ENCODE results near the gene AKR1B1. TPM values are rescaled to one million over a fixed set of nuclear protein-coding genes. Genes with fewer than 3 reads are reported as not detected.

Gene AKR1B1
- total and polyA plus RNA-seq, 2 experiments from 2014 or later: 48.9 to 158 TPM

DNA sequence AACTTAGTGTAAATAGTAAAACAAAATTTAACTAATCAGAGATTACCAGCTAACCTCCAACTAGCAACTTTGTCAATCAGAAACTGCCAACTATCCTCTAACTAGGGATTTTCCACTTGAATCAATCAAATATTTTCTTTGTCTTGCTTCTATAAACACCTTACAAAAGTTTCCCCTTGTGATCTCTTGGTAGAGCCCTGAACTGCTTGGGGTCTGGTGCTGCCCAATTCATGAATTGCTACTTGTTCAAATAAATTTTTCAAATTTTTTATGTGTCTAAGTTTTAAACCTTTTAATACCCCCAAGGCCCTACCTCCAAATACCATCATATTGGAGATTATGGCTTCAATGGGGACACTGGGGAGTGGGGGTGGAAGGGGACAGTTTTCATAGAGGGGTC, 24.0 kb upstream of the AKR1B1 start:
- Histone ChIP-seq H3K4me3 (no peak overlapping the region), H3K27me3 (no peaks in the 10 kb centered on the region), H3K36me3 (no peaks in the 10 kb centered on the region), H3K9me3 (ENCODE audit: low read depth) (no peaks in the 10 kb centered on the region), H3K4me1 (ENCODE audit: low read depth) (no peaks in the 10 kb centered on the region), H3K27ac (no peak overlapping the region)
- DNase-seq (ENCODE audit: low read depth in 1 of 2, low spot score in 1 of 2): no peak
- TF ChIP-seq, protein P1, sequence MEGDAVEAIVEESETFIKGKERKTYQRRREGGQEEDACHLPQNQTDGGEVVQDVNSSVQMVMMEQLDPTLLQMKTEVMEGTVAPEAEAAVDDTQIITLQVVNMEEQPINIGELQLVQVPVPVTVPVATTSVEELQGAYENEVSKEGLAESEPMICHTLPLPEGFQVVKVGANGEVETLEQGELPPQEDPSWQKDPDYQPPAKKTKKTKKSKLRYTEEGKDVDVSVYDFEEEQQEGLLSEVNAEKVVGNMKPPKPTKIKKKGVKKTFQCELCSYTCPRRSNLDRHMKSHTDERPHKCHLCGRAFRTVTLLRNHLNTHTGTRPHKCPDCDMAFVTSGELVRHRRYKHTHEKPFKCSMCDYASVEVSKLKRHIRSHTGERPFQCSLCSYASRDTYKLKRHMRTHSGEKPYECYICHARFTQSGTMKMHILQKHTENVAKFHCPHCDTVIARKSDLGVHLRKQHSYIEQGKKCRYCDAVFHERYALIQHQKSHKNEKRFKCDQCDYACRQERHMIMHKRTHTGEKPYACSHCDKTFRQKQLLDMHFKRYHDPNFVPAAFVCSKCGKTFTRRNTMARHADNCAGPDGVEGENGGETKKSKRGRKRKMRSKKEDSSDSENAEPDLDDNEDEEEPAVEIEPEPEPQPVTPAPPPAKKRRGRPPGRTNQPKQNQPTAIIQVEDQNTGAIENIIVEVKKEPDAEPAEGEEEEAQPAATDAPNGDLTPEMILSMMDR (IDR thresholded peaks at IDR 0.05; ENCODE audit: low read depth, low read length): no peak

DNA sequence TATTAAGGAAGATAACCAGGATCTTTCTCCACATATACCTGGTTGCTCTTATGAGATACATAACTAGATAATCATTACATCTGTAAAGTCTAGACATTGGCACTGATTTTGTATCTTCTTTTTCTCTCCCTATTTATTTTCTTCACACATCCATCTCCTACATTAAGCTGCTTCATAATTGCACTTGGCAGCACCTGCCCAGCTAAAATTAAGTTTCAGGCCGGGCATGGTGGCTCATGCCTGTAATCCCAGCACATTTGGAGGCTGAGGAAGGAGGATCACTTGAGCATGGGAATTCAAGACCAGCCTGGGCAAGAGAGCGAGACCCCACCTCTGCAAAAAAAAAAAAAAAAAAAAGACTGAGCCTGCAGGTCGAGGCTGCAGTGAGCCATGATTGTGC, 22.3 kb upstream of the AKR1B1 start:
- no peak overlapping the region for H3K4me3 ChIP-seq
- no peaks in the 10 kb centered on the region for H3K9me3 ChIP-seq (ENCODE audit: low read depth)
- DNase-seq (ENCODE audit: low read depth in 1 of 2, low spot score in 1 of 2): no peak
- no peak overlapping the region for H3K27ac ChIP-seq
- H3K4me1 ChIP-seq (ENCODE audit: low read depth): no peaks in the 10 kb centered on the region
- TF ChIP-seq, protein P1 (IDR thresholded peaks at IDR 0.05; ENCODE audit: low read depth, low read length): no peak
- H3K36me3 ChIP-seq: no peaks in the 10 kb centered on the region
- H3K27me3 ChIP-seq: no peaks in the 10 kb centered on the region

DNA sequence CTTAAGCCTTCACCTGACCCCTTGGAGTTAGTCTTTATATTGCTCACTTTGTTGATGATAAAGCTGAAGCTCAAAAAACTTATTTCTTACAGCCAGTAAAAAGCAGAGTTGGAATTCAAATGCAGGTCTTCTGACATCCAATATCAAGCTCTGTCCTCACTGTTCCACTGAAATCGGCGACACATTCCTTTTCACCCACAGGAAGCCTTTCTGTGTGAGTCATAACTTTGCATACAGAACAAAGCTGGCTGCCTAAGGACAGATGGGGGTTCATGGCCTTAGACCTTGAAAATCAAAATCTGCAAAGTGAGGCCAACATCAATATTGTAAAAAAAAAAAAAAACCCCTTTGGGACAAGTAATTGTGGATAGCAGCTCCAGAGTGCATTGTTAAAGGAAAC, 21.8 kb upstream of the AKR1B1 start:
- TF ChIP-seq, protein P1 (IDR thresholded peaks at IDR 0.05; ENCODE audit: low read depth, low read length): no peak
- Histone ChIP-seq H3K4me1 (ENCODE audit: low read depth) (no peaks in the 10 kb centered on the region), H3K9me3 (ENCODE audit: low read depth) (no peaks in the 10 kb centered on the region), H3K4me3 (no peak overlapping the region), H3K36me3 (no peaks in the 10 kb centered on the region), H3K27me3 (no peaks in the 10 kb centered on the region), H3K27ac (no peak overlapping the region)
- DNase-seq (ENCODE audit: low read depth in 1 of 2, low spot score in 1 of 2): peak; percentile 1 to 50

DNA sequence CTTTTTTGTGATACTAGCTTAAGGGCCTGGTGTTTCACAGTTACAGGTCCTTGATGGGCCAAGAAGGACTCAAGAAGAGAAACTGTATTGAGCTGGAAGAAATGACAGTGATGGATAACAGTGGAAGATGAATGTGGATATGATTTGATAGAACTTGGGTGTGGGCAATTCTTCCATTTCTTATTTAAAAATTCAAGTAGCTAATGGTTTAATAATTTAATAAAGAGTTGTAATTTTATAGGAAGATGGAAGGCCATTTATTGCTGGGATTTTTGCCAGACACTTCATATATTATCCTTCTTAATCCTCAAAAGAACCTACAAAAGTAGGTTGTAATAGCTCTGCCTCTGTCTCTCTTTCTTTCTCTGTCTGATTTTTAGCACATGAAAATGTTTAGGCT, 21.3 kb upstream of the AKR1B1 start:
- H3K27ac ChIP-seq: no peak overlapping the region
- DNase-seq (ENCODE audit: low read depth in 1 of 2, low spot score in 1 of 2): no peak
- H3K9me3 ChIP-seq (ENCODE audit: low read depth): no peaks in the 10 kb centered on the region
- no peaks in the 10 kb centered on the region for H3K36me3 ChIP-seq
- H3K27me3 ChIP-seq: no peaks in the 10 kb centered on the region
- no peaks in the 10 kb centered on the region for H3K4me1 ChIP-seq (ENCODE audit: low read depth)
- TF ChIP-seq, protein P1 (IDR thresholded peaks at IDR 0.05; ENCODE audit: low read depth, low read length): no peak
- no peak overlapping the region for H3K4me3 ChIP-seq

DNA sequence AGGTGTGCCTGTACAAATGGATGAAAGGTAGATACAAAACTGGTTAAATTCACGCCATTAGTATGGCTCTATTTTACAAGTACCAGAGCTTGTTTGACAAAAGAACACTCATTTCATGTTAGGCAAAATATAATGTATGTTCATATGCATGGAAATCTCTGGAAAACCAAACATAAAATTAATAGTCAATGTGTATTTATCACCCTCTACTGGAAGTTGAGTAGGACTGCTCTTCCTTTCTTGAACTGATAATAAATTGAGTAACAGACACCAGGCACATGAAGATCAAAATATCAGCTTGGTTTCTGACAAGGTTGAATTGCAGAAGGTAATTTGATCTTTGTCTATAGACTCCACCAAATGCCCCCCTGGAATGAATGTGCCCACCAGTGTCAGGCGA, 19.8 kb upstream of the AKR1B1 start:
- Histone ChIP-seq H3K4me3 (no peak overlapping the region), H3K27ac (no peak overlapping the region), H3K27me3 (no peaks in the 10 kb centered on the region), H3K36me3 (no peaks in the 10 kb centered on the region), H3K4me1 (ENCODE audit: low read depth) (no peaks in the 10 kb centered on the region), H3K9me3 (ENCODE audit: low read depth) (no peaks in the 10 kb centered on the region)
- DNase-seq (ENCODE audit: low read depth in 1 of 2, low spot score in 1 of 2): peak in 1 of 2 donors; percentile 27
- TF ChIP-seq, protein P1 (IDR thresholded peaks at IDR 0.05; ENCODE audit: low read depth, low read length): peak; percentile 34

DNA sequence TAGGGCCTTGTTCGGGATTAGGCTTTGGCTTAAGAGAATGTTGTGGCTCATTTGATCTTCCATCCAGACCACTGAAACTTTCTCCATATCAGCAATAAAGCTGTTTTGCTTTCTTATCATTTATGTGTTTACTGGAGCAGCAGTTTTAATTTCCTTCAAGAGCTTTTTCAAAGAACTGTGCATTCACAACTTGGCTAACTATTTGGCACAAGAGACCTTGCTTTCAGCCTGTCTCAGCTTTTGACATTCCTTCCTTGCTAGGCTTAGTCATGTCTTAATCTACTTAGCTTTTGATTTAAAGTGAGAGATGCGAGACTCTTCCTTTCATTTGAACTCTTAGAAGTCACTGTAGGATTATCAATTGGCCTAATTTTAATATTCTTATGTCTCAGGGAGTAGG, 19.1 kb upstream of the AKR1B1 start:
- H3K27ac ChIP-seq: no peak overlapping the region
- no peak overlapping the region for H3K4me3 ChIP-seq
- TF ChIP-seq, protein P1 (IDR thresholded peaks at IDR 0.05; ENCODE audit: low read depth, low read length): no peak
- H3K27me3 ChIP-seq: no peaks in the 10 kb centered on the region
- no peaks in the 10 kb centered on the region for H3K4me1 ChIP-seq (ENCODE audit: low read depth)
- no peaks in the 10 kb centered on the region for H3K9me3 ChIP-seq (ENCODE audit: low read depth)
- no peaks in the 10 kb centered on the region for H3K36me3 ChIP-seq
- peak in 1 of 2 donors; percentile 61 for DNase-seq (ENCODE audit: low read depth in 1 of 2, low spot score in 1 of 2)

Measured in cardiac muscle cell (in vitro differentiated cells and primary cell).